Progenitor cell of endocrine pancreas (in vitro differentiated cells): ENCODE measurements around the gene TAB2. TPM values are rescaled to one million over a fixed set of nuclear protein-coding genes. Genes with fewer than 3 reads are reported as not detected.

ENCODE experiments used
- DNase-seq: peaks from one replicate; pipeline ENCODE4 v3.0.0; 2021; ENCODE audit warnings: low spot score; ENCODE audit not compliant: unreplicated experiment
- H3K27ac Mint-ChIP-seq: 2 replicates; pipeline ENCODE4 v1.8.0; 2021; ENCODE audit warnings: mild to moderate bottlenecking, moderate library complexity, mixed read lengths
- H3K27me3 Mint-ChIP-seq: 2 replicates; pipeline ENCODE4 v1.8.0; 2021; ENCODE audit warnings: mixed read lengths
- H3K36me3 Mint-ChIP-seq: 2 replicates; pipeline ENCODE4 v1.8.0; 2022; ENCODE audit warnings: mixed read lengths; ENCODE audit not compliant: insufficient read depth
- H3K4me1 Mint-ChIP-seq: 2 replicates; pipeline ENCODE4 v1.8.0; 2021; ENCODE audit warnings: low read depth, mixed read lengths
- H3K4me3 Mint-ChIP-seq: 2 replicates; pipeline ENCODE4 v1.8.0; 2021; ENCODE audit warnings: low read depth, mild to moderate bottlenecking, moderate library complexity, mixed read lengths
- H3K9me3 Mint-ChIP-seq: 2 replicates; pipeline ENCODE4 v1.8.0; 2021; ENCODE audit warnings: low read depth, mixed read lengths
- CTCF ChIP-seq: fragments of 200-600 bp; sonication (generic); IDR thresholded peaks from one replicate; pipeline ENCODE4 v1.5.0; 2021; ENCODE audit warnings: antibody characterized with exemption, mild to moderate bottlenecking; ENCODE audit not compliant: unreplicated experiment
- total RNA-seq: library from RNA; stranded (reverse); gene quantifications from 2 replicates; pipeline ENCODE4 v1.2.1, GENCODE V29; 2021

TAB2 gene
- total RNA-seq, 1 donor from 2014 or later = 58.0 TPM

- TF ChIP-seq CTCF = no peak
- H3K4me3 Mint-ChIP-seq = no peak overlapping the region
- DNase-seq = no peak
- H3K9me3 Mint-ChIP-seq = no peaks in the 10 kb centered on the region
- H3K27me3 Mint-ChIP-seq = no peaks in the 10 kb centered on the region
- H3K27ac Mint-ChIP-seq = no peak overlapping the region
- no peaks in the 10 kb centered on the region for H3K36me3 Mint-ChIP-seq
- peaks cover 51% of the 10 kb centered on the region for H3K4me1 Mint-ChIP-seq
Observed at GRCh38 chr6:149327638-149328037, 10.1 kb downstream of the TAB2 start.

- Mint-ChIP-seq H3K9me3 (no peaks in the 10 kb centered on the region), H3K4me3 (no peak overlapping the region), H3K36me3 (no peaks in the 10 kb centered on the region), H3K27me3 (no peaks in the 10 kb centered on the region), H3K27ac (peak overlapping the region; percentile 60), H3K4me1 (peaks cover 51% of the 10 kb centered on the region)
- TF ChIP-seq CTCF = no peak
- DNase-seq = no peak
Observed at GRCh38 chr6:149328083-149328482, 10.6 kb downstream of the TAB2 start.

GRCh38 chr6:149329529-149329928 is 12.0 kb downstream of the TAB2 start:
- H3K27me3 Mint-ChIP-seq = no peaks in the 10 kb centered on the region
- H3K36me3 Mint-ChIP-seq = no peaks in the 10 kb centered on the region
- DNase-seq = no peak
- no peak for TF ChIP-seq CTCF
- no peak overlapping the region for H3K27ac Mint-ChIP-seq
- H3K4me3 Mint-ChIP-seq = no peak overlapping the region
- H3K4me1 Mint-ChIP-seq = peaks cover 50% of the 10 kb centered on the region
- no peaks in the 10 kb centered on the region for H3K9me3 Mint-ChIP-seq

GRCh38 chr6:149330133-149330532 is 12.6 kb downstream of the TAB2 start:
- no peaks in the 10 kb centered on the region for H3K9me3 Mint-ChIP-seq
- H3K27ac Mint-ChIP-seq = no peak overlapping the region
- DNase-seq = no peak
- no peaks in the 10 kb centered on the region for H3K36me3 Mint-ChIP-seq
- TF ChIP-seq CTCF = no peak
- no peak overlapping the region for H3K4me3 Mint-ChIP-seq
- peaks cover 55% of the 10 kb centered on the region for H3K4me1 Mint-ChIP-seq
- no peaks in the 10 kb centered on the region for H3K27me3 Mint-ChIP-seq

GRCh38 chr6:149331043-149331807 is 13.7 kb downstream of the TAB2 start:
- no peak for DNase-seq
- no peaks in the 10 kb centered on the region for H3K27me3 Mint-ChIP-seq
- H3K4me1 Mint-ChIP-seq = peaks cover 58% of the 10 kb centered on the region
- no peaks in the 10 kb centered on the region for H3K9me3 Mint-ChIP-seq
- no peak for TF ChIP-seq CTCF
- peak overlapping the region; percentile 73 for H3K27ac Mint-ChIP-seq
- H3K36me3 Mint-ChIP-seq = no peaks in the 10 kb centered on the region
- no peak overlapping the region for H3K4me3 Mint-ChIP-seq
